ENCODE results near the gene TTYH2. TPM values are rescaled to one million over a fixed set of nuclear protein-coding genes. Genes with fewer than 3 reads are reported as not detected.

The TTYH2 gene, protein sequence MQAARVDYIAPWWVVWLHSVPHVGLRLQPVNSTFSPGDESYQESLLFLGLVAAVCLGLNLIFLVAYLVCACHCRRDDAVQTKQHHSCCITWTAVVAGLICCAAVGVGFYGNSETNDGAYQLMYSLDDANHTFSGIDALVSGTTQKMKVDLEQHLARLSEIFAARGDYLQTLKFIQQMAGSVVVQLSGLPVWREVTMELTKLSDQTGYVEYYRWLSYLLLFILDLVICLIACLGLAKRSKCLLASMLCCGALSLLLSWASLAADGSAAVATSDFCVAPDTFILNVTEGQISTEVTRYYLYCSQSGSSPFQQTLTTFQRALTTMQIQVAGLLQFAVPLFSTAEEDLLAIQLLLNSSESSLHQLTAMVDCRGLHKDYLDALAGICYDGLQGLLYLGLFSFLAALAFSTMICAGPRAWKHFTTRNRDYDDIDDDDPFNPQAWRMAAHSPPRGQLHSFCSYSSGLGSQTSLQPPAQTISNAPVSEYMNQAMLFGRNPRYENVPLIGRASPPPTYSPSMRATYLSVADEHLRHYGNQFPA
- total RNA-seq (10 to 100 TPM; 15.0 to 22.7 (median 21.0) TPM), polyA plus RNA-seq (1 to 10 TPM; 2.7 to 5.5 (median 4.0) TPM)
- long read RNA-seq, donor 1, partial matches to known transcripts: 11 of 14 reads
- long read RNA-seq, donor 1, other reads (novel, unspliced or antisense): 0 of 14 reads
- long read RNA-seq, donor 2, partial matches to known transcripts: 0 of 4 reads
- long read RNA-seq, donor 2, other reads (novel, unspliced or antisense): 0 of 4 reads

DNA sequence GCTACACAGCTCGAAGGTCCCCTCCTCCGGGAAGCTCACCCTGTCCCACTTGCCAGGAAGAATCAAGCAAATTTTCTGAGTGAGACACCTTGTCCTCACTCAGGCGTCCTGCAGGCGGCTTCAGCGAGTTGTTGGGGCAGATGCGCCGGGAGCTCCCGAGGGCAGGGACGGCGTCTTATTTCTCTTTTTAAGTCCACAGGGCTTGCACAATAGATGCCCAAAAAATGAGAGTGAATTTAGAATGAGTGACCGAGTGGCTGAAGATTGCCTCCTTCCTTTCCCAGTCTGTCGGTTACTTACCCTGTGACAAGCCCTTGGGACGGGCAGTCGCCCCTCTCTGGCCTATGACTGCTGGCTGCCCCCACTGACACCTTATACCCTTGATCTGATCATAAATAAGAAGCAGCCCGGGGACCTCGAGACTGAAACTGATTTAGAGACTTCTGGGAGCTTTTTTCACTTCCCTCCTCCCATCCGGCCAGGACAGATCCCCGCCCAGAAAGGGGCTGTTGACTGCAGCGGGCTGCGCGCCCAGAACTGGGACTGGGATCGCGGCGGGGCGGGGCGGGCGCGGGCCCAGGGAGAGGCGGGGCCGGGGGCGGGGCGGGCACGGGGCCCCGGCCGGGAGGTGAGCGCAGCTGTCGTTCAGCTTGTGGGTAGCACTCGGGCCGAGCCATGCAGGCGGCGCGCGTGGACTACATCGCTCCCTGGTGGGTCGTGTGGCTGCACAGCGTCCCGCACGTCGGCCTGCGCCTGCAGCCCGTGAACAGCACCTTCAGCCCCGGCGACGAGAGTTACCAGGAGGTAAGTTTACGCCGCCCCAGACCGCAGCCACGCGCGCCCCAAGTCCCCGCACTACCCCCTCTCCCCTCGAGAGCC, at the start of gene TTYH2:
Gene TTYH2 (plus strand): TSS at position 659 of the 879 bp plus-strand sequence. CDS start 17 bp downstream, at position 676.
- H3K9me3 ChIP-seq: no peaks in the 10 kb centered on the region
- intact Hi-C loops (cut with DNase I; ENCODE audit: low total_unique reads): loop anchor here (5.0 to 10.0 kb wide), 3 partner anchors 84 to 242 kb away; partner anchors contain the start of genes BTBD17 and GPR142
- peaks cover 0 to 37% (median 22%) of the 10 kb centered on the region in 6 donors for H3K36me3 ChIP-seq
- 0 to 2% (median 1%) methylated on average over 32 to 62 of the region's 62 CpGs for WGBS, 5 donors
- H3K4me3 ChIP-seq: peak within 1 kb of the TSS; percentile 44 to 75 (median 56)
- H3K4me1 ChIP-seq: peaks cover 27 to 92% (median 74%) of the 10 kb centered on the region in 6 donors
- H3K27ac ChIP-seq: peak within 1 kb of the TSS; percentile 63 to 86 (median 79)
- no peak for TF ChIP-seq POLR2A (IDR thresholded peaks at IDR 0.05)
- TF ChIP-seq, protein P1, sequence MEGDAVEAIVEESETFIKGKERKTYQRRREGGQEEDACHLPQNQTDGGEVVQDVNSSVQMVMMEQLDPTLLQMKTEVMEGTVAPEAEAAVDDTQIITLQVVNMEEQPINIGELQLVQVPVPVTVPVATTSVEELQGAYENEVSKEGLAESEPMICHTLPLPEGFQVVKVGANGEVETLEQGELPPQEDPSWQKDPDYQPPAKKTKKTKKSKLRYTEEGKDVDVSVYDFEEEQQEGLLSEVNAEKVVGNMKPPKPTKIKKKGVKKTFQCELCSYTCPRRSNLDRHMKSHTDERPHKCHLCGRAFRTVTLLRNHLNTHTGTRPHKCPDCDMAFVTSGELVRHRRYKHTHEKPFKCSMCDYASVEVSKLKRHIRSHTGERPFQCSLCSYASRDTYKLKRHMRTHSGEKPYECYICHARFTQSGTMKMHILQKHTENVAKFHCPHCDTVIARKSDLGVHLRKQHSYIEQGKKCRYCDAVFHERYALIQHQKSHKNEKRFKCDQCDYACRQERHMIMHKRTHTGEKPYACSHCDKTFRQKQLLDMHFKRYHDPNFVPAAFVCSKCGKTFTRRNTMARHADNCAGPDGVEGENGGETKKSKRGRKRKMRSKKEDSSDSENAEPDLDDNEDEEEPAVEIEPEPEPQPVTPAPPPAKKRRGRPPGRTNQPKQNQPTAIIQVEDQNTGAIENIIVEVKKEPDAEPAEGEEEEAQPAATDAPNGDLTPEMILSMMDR (IDR thresholded peaks at IDR 0.05 in 8 of 11, conservative IDR thresholded peaks at IDR 0.05 in 3 of 11): peak in 6 of 11 experiments; percentile 12 to 27 (median 22)
- TF ChIP-seq POLR2AphosphoS5 (IDR thresholded peaks at IDR 0.05): peak; percentile 66 to 86 (median 80)
- DNase-seq: peak; percentile 94
- no peaks in the 10 kb centered on the region for H3K27me3 ChIP-seq (replicated peaks in 1 of 7)

GRCh38 chr17:74163836-74164235, 49.5 kb upstream of the TTYH2 start:
- Histone ChIP-seq H3K4me1 (peaks cover 0 to 5% (median 0%) of the 10 kb centered on the region in 6 donors), H3K27me3 (replicated peaks in 1 of 7) (peaks cover 0 to 56% (median 4%) of the 10 kb centered on the region in 7 donors), H3K36me3 (no peaks in the 10 kb centered on the region), H3K4me3 (no peak overlapping the region), H3K9me3 (no peaks in the 10 kb centered on the region), H3K27ac (no peak overlapping the region)
- intact Hi-C loops (cut with DNase I; ENCODE audit: low total_unique reads): no loop called here
- WGBS, 5 donors: 68 to 81% (median 73%) methylated on average over 7 of the region's 7 CpGs
- no peak for TF ChIP-seq POLR2AphosphoS5 (IDR thresholded peaks at IDR 0.05)
- TF ChIP-seq, protein P1 (IDR thresholded peaks at IDR 0.05 in 8 of 11, conservative IDR thresholded peaks at IDR 0.05 in 3 of 11): no peak
- DNase-seq: no peak

- intact Hi-C loops (cut with DNase I; ENCODE audit: low total_unique reads): no loop called here
Observed at GRCh38 chr17:74164446-74165045, 48.8 kb upstream of the TTYH2 start.

More at GRCh38 chr17:74164446-74165045, 48.8 kb upstream of the TTYH2 start:
- Histone ChIP-seq H3K36me3 (no peaks in the 10 kb centered on the region), H3K4me1 (peaks cover 0 to 5% (median 0%) of the 10 kb centered on the region in 6 donors), H3K27ac (no peak overlapping the region), H3K9me3 (no peaks in the 10 kb centered on the region), H3K27me3 (replicated peaks in 1 of 7) (peaks cover 0 to 55% (median 4%) of the 10 kb centered on the region in 7 donors), H3K4me3 (no peak overlapping the region)
- 83 to 93% (median 89%) methylated on average over 9 of the region's 9 CpGs for WGBS, 5 donors
- DNase-seq: no peak
- TF ChIP-seq POLR2AphosphoS5 (IDR thresholded peaks at IDR 0.05): no peak
- TF ChIP-seq, protein P1 (IDR thresholded peaks at IDR 0.05 in 8 of 11, conservative IDR thresholded peaks at IDR 0.05 in 3 of 11): no peak
- TF ChIP-seq POLR2A (IDR thresholded peaks at IDR 0.05): no peak
